Peyer's patch (tissue), 4 donors: ENCODE data around the gene ELMO1.

Experiments
- CTCF ChIP-seq, 6 experiments: fragments of 450-650 bp in 4 of 6; fragments of 200-600 bp in 2 of 6; sonication (generic) in 1 of 6; IDR thresholded peaks; one replicate each; pipeline ENCODE4 v1.5.1; 2017 to 2019; ENCODE audit warnings: antibody characterized with exemption in 6 of 6, mild to moderate bottlenecking in 3 of 6, moderate library complexity in 1 of 6
- POLR2A ChIP-seq, 2 donors: fragments of 450-650 bp; IDR thresholded peaks; one replicate each; pipeline ENCODE4 v1.5.1; 2017; ENCODE audit warnings: antibody characterized with exemption in 2 of 2, mild to moderate bottlenecking in 2 of 2, moderate library complexity in 2 of 2

GRCh38 chr7:36971515-36972139 is 477.0 kb downstream of the ELMO1 start:
- no peak for TF ChIP-seq CTCF (IDR thresholded peaks at IDR 0.05)
- no peak for TF ChIP-seq POLR2A (IDR thresholded peaks at IDR 0.05)
